Mucosa of descending colon (tissue), 3 donors: ENCODE results near the gene ETV6. TPM values are rescaled to one million over a fixed set of nuclear protein-coding genes. Genes with fewer than 3 reads are reported as not detected.

ENCODE experiments used
- ATAC-seq: fragments of 200-7000 bp; cut with Tn5 transposase; one replicate; pipeline ENCODE4 v1.9.1; 2020; ENCODE audit warnings: mild to moderate bottlenecking, moderate library complexity
- DNase-seq, 3 donors: peaks; one replicate each; pipeline ENCODE4 v3.0.0-alpha.2; 2020
- H3K36me3 ChIP-seq: fragments of 200-600 bp; one replicate; pipeline ENCODE4 v1.8.0; 2021; ENCODE audit warnings: low read depth, mild to moderate bottlenecking
- H3K4me1 ChIP-seq: fragments of 200-600 bp; one replicate; pipeline ENCODE4 v1.8.0; 2021; ENCODE audit warnings: low read depth, mild to moderate bottlenecking
- H3K4me3 ChIP-seq: fragments of 200-600 bp; one replicate; pipeline ENCODE4 v1.8.0; 2021; ENCODE audit warnings: mild to moderate bottlenecking
- H3K9me3 ChIP-seq: fragments of 200-600 bp; one replicate; pipeline ENCODE4 v1.8.0; 2021; ENCODE audit warnings: mild to moderate bottlenecking
- intact Hi-C, 2 donors: fragments of 100-400 bp; cut with DNase I in 1 of 2; cut with micrococcal nuclease in 1 of 2; formaldehyde crosslinking; loops; one replicate each; pipeline versions ENCODE4 v1.11.0 to v1.11.1; 2022; cut with DNase I, micrococcal nuclease
- total RNA-seq, 3 donors: library from RNA; stranded (reverse); fragmentation: NEBNext Ultra II Directional in 2 of 3; extraction: Animal tissue kit (Norgen Biotek cat#: 25700) in 2 of 3; gene quantifications; one replicate each; pipeline versions ENCODE4 v1.2.1 to v1.2.4, GENCODE V29; 2021 to 2023
- TF ChIP-seq, protein P1 (sequence below): fragments of 200-600 bp; IDR thresholded peaks from one replicate; pipeline ENCODE4 v1.8.0; 2022; ENCODE audit warnings: antibody characterized with exemption, mild to moderate bottlenecking
- donor health status: DM: no; HTN: no; CAD: no; lungs with moderate emphysema.
- donor health status: DM: no; HTN: no; CAD: no.
- donor health status: DM: no; HTN: yes; CAD: no.

Gene ETV6
- total RNA-seq, 3 donors from 2014 or later: 60.9 to 74.3 (median 72.8) TPM

DNA sequence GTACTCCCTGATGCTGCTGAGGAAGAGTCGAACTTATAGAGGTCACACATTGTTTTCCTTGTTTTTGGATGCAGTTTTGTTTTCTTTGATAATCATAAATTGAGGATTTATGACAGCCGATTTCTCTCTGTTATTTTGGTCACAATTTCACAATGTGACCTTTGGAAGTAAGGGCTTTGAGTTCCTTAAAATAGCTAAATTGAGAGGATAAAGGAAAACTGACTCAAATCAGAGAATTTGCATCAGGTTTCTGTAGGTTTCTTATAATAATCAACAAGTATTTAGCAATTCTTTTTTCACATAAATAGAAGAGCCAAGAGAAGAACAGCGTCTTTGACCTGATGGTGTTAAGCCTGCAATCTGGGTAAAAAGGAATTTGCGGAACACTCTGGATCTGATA, 66.1 kb downstream of the ETV6 start:
- Histone ChIP-seq H3K9me3 (no peaks in the 10 kb centered on the region), H3K36me3 (no peaks in the 10 kb centered on the region), H3K4me3 (no peak overlapping the region), H3K4me1 (peaks cover 11% of the 10 kb centered on the region)
- DNase-seq (no peak), ATAC-seq (no peak)
- TF ChIP-seq, protein P1, sequence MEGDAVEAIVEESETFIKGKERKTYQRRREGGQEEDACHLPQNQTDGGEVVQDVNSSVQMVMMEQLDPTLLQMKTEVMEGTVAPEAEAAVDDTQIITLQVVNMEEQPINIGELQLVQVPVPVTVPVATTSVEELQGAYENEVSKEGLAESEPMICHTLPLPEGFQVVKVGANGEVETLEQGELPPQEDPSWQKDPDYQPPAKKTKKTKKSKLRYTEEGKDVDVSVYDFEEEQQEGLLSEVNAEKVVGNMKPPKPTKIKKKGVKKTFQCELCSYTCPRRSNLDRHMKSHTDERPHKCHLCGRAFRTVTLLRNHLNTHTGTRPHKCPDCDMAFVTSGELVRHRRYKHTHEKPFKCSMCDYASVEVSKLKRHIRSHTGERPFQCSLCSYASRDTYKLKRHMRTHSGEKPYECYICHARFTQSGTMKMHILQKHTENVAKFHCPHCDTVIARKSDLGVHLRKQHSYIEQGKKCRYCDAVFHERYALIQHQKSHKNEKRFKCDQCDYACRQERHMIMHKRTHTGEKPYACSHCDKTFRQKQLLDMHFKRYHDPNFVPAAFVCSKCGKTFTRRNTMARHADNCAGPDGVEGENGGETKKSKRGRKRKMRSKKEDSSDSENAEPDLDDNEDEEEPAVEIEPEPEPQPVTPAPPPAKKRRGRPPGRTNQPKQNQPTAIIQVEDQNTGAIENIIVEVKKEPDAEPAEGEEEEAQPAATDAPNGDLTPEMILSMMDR: no peak
- intact Hi-C loops: no loop called here

DNA sequence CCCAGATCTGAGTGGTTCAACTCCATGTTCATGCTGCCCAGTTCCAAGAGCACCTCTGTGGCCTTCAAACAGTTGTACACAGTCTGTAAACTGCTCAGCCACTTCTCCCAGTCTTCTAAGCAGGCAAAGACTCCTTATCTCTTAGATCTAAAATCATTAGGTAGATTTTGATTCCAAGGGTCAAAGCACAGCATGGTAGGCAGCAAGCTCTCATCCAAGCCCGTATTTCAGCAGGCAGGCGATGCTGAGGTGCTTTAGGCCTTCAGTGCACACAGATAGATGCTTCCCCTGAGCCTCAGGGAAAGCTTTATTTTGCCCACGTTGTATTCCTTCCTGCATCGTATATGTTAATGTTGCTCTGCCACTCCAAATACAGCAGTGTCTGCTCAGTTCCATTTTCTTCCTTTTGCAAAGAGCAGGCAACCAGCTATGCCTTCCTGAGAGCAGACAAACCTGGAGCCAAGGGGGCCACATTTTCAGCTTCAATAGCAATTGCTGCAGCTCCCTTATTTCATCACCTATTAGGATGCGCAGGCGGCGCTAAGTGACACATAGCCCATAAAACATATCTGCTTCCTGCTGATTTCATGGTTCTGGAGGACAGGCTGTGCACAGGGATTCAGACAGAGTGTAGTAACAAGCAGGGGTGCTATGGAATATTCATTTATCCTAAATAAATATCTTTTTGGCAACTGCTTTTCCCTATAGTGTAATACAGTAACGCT, 67.5 kb downstream of the ETV6 start:
- no peak for DNase-seq
- TF ChIP-seq, protein P1: no peak
- H3K36me3 ChIP-seq: no peaks in the 10 kb centered on the region
- H3K9me3 ChIP-seq: no peaks in the 10 kb centered on the region
- H3K4me1 ChIP-seq: peaks cover 11% of the 10 kb centered on the region
- ATAC-seq: peak; percentile 80
- H3K4me3 ChIP-seq: no peak overlapping the region
- intact Hi-C loops: no loop called here

DNA sequence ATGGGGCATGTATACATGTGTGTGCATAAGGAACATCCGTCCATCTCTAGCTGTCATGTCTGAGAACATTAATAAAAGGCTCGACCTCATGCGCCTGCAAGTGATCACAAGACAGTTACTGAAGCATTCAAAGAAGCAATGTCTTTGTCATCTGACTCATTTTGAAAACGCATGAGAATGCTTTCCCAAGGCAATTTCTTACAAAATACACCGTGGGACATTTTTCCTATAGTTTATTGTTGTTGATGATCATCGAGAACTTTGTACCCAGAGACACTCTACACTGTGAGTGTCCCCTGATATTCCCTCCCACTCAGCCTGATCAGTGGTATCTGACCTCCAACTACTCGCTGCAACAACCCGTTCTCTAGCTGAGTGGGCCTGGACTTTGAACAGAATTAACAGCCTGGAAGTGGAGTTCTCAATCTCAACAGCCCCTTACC, 68.1 kb downstream of the ETV6 start:
- no peak overlapping the region for H3K4me3 ChIP-seq
- peak; percentile 39 for ATAC-seq
- no peak for DNase-seq
- no peaks in the 10 kb centered on the region for H3K9me3 ChIP-seq
- no peaks in the 10 kb centered on the region for H3K36me3 ChIP-seq
- TF ChIP-seq, protein P1: no peak
- intact Hi-C loops: no loop called here
- peaks cover 11% of the 10 kb centered on the region for H3K4me1 ChIP-seq

DNA sequence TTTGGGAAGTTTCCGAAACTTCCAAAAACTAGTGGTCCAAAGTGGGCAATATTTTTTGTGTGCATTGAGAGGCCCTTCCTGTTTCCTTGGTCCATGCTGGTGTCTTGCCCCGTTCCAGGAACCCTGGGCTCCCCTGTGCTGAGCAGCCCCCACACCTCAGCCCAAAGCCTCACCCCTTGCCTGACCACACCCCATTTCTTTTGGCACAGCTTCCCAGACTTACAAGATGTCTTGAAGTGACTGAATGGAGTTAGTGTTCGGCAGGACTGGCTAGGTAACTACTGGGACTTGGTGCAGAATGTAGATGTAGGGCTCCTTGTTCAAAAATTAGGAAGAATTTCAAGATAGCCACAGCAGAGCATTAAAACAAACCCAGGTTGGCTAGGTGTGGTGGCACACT, 68.6 kb downstream of the ETV6 start:
- peaks cover 11% of the 10 kb centered on the region for H3K4me1 ChIP-seq
- intact Hi-C loops: no loop called here
- DNase-seq: peak in 1 of 3 donors; percentile 52
- no peaks in the 10 kb centered on the region for H3K9me3 ChIP-seq
- peak; percentile 24 for ATAC-seq
- TF ChIP-seq, protein P1: no peak
- no peaks in the 10 kb centered on the region for H3K36me3 ChIP-seq
- H3K4me3 ChIP-seq: no peak overlapping the region

DNA sequence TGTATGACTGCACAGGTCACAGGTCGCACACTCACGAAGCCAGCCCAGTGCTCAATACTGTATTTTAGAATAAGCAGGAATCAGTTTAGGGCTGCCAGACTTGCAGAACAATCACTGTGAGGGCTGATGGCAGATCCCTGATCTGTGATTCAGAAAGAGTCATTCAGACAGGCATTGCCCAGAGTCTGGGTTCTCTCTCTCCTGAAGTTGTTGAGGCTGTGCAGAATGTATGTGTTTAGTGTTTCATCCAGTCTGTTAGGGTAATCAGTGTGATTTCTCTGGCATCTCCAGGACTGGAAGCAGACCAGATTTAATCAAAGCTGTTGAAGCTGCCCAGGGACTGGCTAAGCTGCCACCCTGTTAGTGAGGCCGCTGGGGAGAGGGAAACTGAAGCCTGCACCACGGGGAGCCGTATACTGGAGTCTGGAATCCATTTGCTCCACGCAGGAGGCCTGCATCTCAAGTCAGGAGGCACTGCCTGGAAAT, 69.3 kb downstream of the ETV6 start:
- peaks cover 13% of the 10 kb centered on the region for H3K4me1 ChIP-seq
- no peak overlapping the region for H3K4me3 ChIP-seq
- ATAC-seq: no peak
- no peak for DNase-seq
- intact Hi-C loops: no loop called here
- no peaks in the 10 kb centered on the region for H3K9me3 ChIP-seq
- TF ChIP-seq, protein P1: no peak
- H3K36me3 ChIP-seq: no peaks in the 10 kb centered on the region
